Measurements from ENCODE around the gene TRPT1. TPM values are rescaled to one million over a fixed set of nuclear protein-coding genes. Genes with fewer than 3 reads are reported as not detected.

Gene TRPT1
- total RNA-seq, 1 donor from 2014 or later = 82.3 TPM

- no peak for TF ChIP-seq CTCF (IDR thresholded peaks at IDR 0.05; ENCODE audit: borderline replicate concordance)
- Histone ChIP-seq H3K4me1 (peaks cover 7% of the 10 kb centered on the region), H3K9me3 (replicated peaks) (no peaks in the 10 kb centered on the region), H3K4me3 (no peak overlapping the region), H3K27me3 (ENCODE audit: low read depth) (no peaks in the 10 kb centered on the region), H3K27ac (replicated peaks) (no peak overlapping the region), H3K36me3 (peaks cover 6% of the 10 kb centered on the region)
- DNase-seq = no peak
- intact Hi-C loops (cut with micrococcal nuclease) = no loop called here
Observed at GRCh38 chr11:64218628-64219353, 7.2 kb downstream of the TRPT1 start.

DNA sequence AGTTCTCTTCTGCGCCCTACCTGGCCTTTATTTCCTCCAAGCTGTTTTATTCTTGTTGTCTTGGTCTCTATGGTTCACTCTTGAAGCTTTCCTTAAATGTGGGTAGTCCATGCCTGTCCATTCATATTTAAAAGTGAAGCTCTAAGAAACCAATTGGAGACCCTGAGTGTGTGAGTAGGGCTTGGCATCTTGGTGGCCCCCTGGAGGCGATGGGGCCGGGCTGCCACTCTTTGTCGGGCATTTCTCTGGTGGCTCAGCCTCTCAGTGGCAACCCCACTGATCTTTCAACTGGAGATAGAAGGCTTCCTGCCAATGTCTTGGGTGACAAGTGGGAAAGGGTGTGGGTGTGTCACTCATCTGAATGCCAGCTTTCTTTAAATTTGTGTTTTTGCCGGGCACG, 9.1 kb downstream of the TRPT1 start:
- intact Hi-C loops (cut with micrococcal nuclease) = no loop called here
- no peak for TF ChIP-seq CTCF (IDR thresholded peaks at IDR 0.05; ENCODE audit: borderline replicate concordance)
- DNase-seq = no peak
- no peaks in the 10 kb centered on the region for H3K4me1 ChIP-seq
- H3K36me3 ChIP-seq = no peaks in the 10 kb centered on the region
- no peaks in the 10 kb centered on the region for H3K9me3 ChIP-seq (replicated peaks)
- no peak overlapping the region for H3K27ac ChIP-seq (replicated peaks)
- no peaks in the 10 kb centered on the region for H3K27me3 ChIP-seq (ENCODE audit: low read depth)
- no peak overlapping the region for H3K4me3 ChIP-seq

GRCh38 chr11:64211181-64211872, 14.7 kb downstream of the TRPT1 start:
- DNase-seq = no peak
- intact Hi-C loops (cut with micrococcal nuclease) = no loop called here
- TF ChIP-seq CTCF (IDR thresholded peaks at IDR 0.05; ENCODE audit: borderline replicate concordance) = no peak
- Histone ChIP-seq H3K9me3 (replicated peaks) (no peaks in the 10 kb centered on the region), H3K27ac (replicated peaks) (no peak overlapping the region), H3K4me3 (no peak overlapping the region), H3K4me1 (peaks cover 25% of the 10 kb centered on the region), H3K27me3 (ENCODE audit: low read depth) (no peaks in the 10 kb centered on the region), H3K36me3 (peaks cover 3% of the 10 kb centered on the region)

DNA sequence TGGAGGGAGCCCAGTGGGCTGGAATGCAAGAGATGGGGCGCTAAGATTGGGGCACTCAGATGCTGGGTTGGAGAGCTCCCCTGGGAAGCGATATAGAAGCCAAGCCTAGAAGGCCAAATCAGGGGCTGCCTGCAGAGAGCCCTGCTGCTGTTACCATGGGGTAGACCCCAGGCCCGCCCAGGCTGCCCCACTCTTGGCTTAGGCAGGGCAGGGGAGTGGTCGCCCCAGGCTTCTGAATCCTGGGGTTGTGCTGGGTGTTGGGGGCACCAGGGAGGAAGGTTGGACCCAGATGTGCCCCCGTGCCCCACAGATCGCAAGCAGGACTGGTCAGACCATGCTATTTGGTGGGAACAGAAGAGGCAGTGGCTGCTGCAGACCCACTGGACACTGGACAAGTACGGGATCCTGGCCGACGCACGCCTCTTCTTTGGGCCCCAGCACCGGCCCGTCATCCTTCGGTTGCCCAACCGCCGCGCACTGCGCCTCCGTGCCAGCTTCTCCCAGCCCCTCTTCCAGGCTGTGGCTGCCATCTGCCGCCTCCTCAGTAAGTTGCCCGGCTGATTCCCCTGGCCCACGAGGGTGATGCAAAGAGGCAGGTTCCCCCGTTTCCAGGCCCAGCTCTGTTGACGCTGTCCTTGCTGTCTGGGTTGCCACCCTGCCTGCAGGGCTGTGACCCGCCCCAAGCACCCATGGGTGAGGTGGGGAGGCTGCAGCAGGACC, 15.5 kb downstream of the TRPT1 start:
- peaks cover 33% of the 10 kb centered on the region for H3K4me1 ChIP-seq
- DNase-seq = no peak
- H3K4me3 ChIP-seq = no peak overlapping the region
- peaks cover 12% of the 10 kb centered on the region for H3K36me3 ChIP-seq
- H3K27me3 ChIP-seq (ENCODE audit: low read depth) = no peaks in the 10 kb centered on the region
- H3K9me3 ChIP-seq (replicated peaks) = no peaks in the 10 kb centered on the region
- intact Hi-C loops (cut with micrococcal nuclease) = no loop called here
- no peak overlapping the region for H3K27ac ChIP-seq (replicated peaks)
- TF ChIP-seq CTCF (IDR thresholded peaks at IDR 0.05; ENCODE audit: borderline replicate concordance) = no peak

- no peak for DNase-seq
- Histone ChIP-seq H3K27me3 (ENCODE audit: low read depth) (no peaks in the 10 kb centered on the region), H3K9me3 (replicated peaks) (no peaks in the 10 kb centered on the region), H3K4me3 (no peak overlapping the region), H3K4me1 (peaks cover 39% of the 10 kb centered on the region), H3K27ac (replicated peaks) (no peak overlapping the region), H3K36me3 (peaks cover 20% of the 10 kb centered on the region)
- no peak for TF ChIP-seq CTCF (IDR thresholded peaks at IDR 0.05; ENCODE audit: borderline replicate concordance)
- intact Hi-C loops (cut with micrococcal nuclease) = loop anchor here (5.0 kb wide), 1 partner anchor 93 kb away; the partner anchor contains the start of gene CATSPERZ
Observed at GRCh38 chr11:64209563-64209843, 16.5 kb downstream of the TRPT1 start.
